Dedifferentiated amniotic fluid mesenchymal stem cell (primary cell): ENCODE measurements around the gene RETREG1.
"Not testable (repeated sequence)": the region's sequence is repeated elsewhere in the genome, so short reads cannot be mapped to it uniquely, and the experiment has no call there.

Experiments used
- DNase-seq: peaks from one replicate; pipeline ENCODE4 v3.0.0-alpha.2; 2016; ENCODE audit errors: extremely low spot score

Gene RETREG1

DNA sequence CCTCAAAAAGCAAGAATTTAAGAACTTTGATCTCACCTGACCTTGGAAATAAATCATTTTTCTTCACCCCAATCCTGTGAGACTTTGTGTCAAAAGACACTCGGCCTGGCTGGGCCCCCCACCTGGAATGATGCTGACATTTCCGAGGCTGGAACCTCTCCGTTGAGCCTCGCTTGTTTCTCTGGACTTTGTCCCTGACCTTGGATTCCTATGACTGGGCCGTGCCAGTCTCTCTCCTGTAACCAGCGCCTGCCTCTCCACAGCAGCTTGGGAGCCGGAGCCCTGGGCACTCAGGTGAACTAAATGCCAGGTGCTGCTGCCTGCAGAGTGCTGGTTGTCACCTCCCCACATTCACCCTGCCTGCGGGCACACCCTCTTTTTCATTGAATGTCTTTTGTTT lies 62.7 kb downstream of the RETREG1 start:
- no peak for DNase-seq

DNA sequence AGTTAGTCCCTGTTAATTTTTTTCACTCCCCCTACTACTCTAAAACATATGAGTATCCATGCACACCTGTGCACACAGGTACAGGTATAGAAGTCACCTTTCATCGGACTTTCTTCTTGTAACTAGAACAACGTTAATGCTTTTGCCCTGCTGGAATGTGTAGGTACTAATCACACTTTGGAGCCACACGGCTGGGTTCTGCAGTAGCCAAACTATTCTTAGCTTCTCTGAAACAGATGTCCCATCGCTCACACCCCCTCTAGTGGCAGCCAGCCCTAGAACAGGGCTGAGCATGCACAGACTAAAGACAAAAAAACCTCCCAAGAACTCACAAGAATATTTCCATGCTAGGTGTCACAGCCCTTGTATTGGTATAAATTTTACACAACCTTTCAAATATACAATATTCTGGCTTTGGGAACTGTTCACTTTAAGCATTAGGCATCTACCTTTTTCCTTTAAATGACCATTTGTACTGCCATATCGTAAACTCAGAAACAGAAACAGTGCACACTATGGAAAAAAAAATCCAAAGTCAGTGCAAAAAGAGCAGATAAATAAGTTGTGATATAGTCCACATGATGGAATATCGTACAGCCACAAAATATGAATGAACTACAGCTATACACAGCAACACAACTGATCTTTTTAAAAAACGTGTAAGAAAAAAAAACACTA lies 64.0 kb downstream of the RETREG1 start:
- peak; percentile 45 for DNase-seq

DNA sequence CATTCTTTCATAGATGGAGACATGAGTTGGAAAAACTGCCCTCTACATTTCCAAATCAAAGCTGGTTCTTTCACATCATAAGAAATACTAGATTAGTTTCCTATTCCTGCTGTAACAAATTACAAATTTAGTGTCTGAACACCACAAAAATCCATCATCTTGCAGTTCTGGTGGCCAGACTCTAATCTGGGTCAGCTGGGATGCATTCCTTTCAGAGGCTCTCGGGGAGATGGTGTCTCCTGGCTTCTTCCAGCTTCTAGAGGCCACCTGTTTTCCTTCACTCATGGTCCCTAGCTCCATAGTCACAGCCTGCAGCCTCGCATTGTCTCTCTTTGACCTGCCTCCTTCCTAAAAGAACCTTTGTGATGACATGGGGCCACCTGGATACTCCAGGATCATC lies 65.2 kb downstream of the RETREG1 start:
- no peak for DNase-seq

DNA sequence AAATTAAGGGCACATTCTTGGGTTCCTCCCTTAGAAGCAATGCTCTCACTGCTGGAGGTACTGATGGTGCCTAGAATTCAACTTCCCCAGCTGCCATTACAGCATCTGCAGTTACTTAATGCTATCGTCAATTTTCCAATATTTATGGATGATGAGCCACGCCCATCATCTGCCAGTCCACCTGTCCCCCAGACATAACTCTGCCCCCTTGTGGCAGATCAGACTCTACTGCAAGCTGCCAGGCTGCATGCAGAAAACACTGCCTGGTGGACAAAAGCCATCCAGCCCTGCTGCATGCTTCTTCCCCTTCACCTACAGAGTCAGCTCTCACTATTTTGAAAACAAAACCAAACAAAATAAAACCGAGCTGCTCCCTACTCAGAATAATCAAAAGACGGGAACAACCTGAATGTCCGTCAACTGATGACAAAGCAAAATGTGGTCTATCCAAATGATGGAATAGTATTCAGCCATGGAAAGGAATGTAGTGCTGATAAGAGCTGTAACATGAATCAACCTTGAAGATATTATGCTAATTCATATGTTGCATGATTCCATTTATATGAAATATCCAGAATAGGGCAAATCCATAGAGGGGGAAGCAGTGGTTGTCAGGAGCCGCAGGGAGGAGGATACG lies 66.4 kb downstream of the RETREG1 start:
- no peak for DNase-seq

DNA sequence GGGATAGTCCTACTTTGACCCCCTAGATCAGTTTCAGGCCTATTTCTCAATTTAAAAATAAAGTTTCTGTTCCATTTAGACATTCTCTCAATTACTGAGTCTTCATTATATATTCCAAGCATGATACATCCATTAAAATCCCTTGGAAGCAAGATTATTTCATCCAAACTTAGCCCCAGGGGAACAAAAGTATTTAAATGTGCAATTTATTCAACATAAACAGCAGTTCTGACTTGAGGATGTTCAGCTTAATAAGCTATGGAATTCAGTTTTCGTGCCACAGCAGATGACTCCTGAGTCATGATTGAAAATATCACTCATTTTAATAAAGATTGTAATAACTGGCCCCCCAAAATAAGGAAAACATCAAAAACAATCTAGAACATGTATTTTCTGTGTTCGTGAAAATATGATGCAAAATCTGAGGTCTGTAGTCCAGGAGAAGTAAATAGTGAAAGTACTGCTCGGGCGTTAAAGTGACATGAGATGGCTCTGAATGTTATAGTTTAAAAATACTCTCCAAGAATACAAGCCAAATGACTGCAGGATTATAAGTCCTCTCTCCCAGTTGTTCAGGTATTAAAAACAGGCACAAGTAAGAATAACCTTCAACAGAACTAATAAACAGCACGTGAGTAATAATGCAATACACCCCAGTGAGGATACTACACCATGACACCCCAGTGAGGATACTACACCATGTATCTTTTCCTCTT lies 67.1 kb downstream of the RETREG1 start:
- no peak for DNase-seq

DNA sequence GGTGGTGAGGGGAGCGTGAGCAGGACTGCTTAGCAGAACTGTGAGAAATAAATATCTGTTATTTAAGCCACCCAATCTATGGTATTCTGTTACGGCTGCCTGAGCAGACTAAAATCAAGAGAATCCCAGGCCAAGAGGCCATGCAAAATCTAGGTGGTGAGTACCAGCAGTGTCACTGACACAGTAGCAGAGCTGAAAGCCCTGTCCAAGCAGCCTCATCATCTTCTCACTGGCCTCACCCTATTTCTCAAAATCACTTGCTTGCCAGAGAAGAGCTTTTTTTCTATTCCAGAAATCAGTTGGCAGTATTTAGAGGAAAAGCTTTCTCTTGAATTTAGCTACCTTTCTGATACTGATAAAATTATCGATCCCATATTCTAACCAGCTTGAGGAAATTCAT lies 68.0 kb downstream of the RETREG1 start:
- no peak for DNase-seq

DNA sequence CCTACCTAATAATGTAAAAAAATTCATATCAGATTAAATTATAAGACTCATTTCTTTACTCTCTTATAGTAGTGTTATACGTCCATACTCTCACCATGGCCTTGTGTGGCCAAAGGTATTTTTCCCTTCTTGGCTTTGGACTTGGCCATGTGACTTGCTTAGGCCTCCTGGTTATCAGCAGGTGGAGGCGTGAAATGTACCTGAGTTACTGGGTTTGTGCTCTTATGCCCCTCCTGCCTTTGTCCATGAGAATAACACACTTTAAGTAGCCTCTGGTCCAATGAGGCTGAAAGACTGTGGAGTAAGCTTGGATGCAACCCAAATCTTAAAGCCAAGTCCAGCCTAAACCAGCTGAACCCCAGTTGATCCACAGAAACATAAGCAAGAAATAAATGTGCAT lies 68.7 kb downstream of the RETREG1 start:
- no peak for DNase-seq

DNA sequence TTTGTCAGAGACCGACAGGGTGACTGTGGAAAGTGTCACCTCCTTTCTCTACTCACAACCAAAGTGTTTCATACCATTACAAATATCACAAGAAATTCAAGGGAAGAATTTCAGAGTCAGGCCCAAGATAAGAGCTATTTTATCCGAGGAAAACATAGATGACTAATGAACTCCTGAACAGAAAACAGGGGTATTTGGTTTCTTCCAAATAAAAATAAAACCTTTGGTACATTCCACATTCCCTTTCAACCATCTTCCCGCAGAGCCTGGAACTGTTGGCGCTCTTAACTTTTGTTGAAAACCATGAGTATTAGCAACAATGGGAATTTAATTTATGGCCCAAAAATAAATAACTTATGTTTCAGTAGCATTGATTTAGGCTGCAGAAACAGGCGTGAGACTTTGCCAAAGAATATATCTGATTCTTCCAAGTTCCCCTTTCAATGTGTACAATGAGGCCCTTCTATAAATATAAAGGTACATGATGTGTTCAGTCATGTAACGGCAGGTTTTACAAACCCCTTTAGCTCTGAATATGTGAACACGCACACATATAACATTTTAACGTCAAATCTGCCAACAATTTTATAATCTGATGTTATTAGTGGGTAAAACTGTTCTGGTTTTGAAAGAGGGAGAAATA lies 69.5 kb downstream of the RETREG1 start:
- DNase-seq = no peak

DNA sequence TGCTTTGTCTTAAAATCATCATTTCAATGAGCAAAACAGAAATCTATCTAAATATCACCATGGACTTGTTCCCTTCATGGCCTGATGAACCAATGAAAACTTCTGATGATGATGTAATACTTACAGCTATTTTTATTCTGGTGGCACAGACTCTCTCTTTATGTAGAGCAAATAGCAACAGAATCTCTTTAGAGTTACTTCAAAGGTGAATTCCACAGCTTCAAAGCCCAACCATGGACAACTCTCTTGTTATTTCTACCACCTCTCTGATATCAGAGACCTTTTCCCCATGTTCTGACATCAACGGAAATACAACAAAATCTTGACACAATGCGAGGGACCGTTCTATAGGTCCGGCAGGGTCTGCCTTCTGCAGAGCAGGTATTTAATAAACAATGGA lies 70.1 kb downstream of the RETREG1 start:
- DNase-seq = no peak

DNA sequence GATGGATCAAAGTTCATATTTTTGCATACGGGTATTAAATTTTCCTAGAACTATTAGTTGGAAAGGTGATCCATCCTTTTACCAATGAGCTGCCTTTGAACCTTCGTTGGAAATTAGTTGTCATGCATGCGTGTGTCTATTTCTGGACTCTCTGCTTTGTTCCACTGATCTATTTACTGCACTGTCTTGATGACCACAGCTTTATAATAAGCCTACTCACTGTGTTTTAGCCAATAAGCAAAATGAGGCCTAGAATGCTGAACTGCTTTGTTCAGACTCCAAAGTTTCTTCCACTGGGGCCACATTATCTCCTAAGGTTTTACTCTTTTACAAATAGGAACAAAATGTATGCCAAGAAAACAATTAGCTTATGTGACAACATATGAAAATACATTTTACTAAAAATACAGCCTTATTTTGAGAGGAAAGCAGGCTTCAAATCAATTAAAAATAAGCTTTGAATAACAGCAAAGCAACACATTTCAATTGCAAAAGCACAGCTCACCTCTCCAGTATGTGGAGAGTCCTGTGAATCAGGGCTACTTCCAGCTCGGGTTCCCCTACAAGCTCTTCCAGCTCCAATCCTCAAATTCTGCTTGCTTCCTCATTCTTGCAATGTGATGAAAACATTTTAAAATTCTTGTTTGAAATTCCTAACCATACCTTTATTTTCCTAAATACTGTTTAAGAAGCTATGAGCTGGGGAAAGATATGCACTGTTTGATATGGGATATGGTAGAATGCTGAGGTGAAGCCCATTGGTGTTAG lies 72.0 kb downstream of the RETREG1 start:
- DNase-seq = no peak

DNA sequence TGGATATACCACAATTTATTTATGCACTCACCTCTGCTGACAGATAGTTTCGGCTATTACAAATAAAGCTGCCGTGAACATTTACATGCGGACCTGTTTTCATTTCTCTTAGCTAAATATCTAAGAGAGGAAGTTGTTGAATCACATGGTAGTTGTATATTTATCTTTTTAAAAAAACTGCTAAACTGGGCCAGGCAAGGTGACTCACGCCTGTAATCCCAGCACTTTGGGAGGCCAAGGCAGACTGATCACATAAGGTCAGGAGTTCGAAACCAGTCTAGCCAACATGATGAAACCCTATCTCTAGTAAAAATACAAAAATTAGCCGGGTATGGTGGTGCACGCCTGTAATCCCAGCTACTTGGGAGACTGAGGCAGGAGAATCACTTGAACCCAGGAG lies 73.6 kb downstream of the RETREG1 start:
- DNase-seq = not testable (repeated sequence)

DNA sequence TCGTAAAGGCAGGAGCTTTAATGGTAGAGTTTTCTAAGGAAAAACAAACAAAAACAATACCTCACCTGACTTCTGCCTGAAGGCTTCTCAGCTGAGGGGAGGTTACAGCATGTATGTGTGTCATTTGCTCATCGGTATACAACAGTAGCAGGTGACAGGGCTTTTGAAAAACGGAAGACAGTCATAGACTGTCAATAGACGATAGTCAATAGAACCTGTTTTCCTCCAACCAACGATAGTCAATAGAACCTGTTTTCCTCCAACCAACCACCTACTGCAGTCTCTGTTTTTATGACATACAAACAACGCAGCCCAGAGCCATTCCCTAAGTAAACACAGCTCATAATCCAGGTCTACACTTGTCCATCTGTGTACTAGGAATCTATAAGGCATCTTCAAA lies 74.6 kb downstream of the RETREG1 start:
- DNase-seq = no peak

DNA sequence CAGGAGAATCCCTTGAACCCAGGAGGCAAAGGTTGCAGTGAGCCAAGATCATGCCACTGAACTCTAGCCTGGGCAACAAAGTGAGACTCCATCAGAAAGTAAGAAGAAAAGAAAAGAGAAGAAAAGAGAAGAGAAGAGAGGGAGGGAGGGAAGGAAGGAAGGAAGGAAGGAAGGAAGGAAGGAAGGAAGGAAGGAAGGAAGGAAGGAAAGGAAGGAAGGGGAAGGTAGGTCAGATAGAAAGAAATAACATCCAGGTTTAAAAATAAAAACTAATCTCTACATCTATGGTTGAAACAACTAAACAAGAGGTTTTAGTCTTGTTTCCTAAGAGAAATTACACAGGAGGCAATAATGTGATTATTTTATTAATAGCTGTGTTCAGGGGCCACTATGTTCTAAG lies 75.2 kb downstream of the RETREG1 start:
- not testable (repeated sequence) for DNase-seq

DNA sequence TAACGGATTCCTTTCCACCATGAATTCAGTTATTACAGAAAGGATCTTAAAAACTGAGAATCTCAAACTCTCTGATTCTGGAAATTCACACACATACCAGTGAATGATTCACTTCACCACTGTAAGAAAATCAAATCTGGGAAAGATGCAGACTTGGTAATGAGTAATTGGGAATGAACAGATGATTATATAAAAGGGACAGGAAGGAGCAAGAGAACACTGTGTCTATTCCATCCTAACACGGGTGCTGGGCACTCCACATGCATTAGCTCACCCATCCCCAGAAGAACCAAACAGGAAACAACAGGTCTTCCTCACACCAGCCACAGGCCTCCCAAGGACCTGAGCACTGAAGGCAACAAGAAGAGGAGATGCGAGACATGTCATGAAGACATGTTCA lies 76.4 kb downstream of the RETREG1 start:
- DNase-seq = peak; percentile 24

DNA sequence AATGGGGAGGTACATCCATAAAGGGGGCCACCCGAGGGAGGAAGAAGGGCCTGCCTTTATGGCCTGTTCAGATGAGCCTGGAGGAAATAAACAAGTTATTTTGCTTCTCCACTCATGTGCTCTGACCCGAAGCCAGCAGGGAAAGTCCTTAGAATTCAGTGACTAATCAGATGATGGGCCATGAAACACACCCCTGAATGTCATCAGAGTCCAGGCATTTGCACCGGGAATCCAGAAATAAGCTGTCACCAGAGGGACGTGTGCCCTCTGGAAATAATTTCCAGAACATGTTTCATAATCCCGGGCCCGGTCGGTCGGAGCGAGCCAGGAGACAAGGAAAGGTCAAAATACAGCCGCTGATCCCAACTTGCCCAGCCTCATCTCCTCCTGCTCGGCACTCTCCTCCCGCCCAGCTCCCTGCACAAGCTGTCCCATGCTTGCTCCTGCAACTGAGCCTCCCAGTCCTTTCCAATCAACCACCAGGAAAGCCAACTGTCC lies 77.6 kb downstream of the RETREG1 start:
- DNase-seq = peak; percentile 78

DNA sequence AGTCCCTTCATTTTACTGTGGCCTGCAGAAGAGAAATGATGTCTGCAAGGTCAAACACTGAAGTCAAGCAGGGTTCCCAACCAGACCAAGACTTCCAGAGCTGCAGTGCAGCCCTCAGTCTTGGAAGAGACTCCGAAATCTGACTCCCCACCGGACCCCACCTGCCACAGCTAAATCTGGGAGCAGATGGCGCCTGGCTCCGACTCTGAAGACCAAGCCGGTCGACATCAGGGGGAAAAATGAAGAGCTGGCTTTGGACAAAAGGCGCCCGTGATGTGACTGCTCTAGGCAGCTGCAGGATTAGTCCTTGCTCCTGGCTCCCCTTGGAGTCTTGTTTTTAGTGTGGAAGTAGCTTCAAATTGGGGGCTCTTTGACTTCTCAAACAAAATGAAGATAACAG lies 78.8 kb downstream of the RETREG1 start:
- no peak for DNase-seq

DNA sequence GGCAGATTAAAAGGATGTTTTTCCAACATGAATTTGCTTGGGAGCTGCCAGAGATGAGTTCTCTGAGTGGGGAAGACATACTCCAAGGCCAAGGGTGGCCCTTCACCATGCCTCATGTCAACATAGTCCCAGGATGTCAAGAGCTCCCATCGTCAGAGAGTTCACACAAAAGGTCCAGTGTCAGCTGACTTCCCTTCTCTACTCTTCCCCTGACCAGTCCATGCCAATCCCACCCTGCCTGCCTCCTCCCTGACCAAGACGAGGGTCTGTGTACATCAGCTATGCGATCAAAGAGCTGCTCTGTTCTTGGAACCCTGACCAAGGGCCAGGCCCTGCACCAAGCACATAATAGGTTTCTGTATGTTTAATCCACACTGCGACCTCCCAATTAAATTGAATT lies 80.0 kb downstream of the RETREG1 start:
- DNase-seq = no peak

DNA sequence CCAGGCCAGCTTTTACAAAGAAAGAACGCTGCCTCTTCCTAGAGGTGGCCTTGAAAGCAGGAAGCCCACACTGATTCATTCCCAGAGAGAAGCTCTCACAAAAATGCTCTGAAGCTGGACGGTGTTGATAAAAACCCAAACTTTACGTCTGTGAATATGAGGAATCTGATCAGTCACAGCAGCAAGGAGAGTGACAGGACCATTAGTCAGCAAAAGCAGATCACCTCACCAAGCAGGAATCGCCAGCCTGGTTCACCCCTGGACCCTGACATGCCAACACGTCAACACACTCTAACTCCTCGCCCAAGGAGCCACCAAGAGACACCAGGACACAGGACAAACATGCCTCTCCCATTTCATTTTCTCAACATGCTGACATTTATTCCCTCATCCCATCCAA lies 80.6 kb downstream of the RETREG1 start:
- no peak for DNase-seq

DNA sequence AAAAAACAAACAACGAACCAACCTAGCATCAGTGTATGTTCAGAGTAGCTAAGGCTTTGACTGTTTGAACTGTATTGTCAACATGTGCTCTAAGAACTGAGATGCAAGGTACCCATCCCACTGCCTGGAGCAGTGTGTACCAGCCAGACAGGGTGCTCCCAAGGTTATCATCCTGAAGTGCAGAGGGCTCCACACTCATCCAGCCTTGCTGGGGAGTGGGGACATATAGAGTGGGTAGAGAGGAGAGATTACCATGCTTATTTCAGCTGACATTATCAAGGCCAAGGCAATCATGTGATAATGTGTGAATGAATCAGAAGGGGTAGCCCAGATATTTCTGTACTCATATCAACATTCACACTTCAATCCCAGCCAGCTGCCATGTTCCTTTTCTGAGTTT lies 82.5 kb downstream of the RETREG1 start:
- no peak for DNase-seq

DNA sequence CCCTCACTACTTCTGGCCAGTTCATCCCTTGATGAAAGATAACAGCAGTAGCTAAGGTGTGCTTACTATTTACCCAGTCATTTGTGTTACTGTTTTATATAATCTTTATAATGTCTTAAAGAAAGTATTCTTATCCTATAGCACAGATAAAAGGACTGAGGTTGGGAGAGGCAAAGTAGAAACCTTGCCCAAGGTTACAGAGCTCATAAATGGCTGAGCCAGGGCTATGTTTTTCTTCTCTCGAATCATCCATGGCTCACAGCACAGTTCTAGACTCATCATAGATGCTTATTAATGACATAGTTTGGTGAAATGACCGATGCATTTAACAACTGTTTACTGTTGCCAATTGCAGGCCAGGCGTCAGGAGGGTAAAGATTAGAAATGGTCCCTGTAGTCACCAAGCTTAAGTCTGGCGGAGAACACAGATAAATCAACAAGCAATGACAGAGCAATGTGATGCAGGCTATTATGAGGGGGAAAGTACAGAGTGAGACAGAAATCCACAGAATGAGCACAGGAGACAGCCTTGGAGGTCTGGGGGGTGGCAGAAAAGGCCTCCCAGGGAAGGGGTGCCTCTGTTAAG lies 85.6 kb downstream of the RETREG1 start:
- no peak for DNase-seq

DNA sequence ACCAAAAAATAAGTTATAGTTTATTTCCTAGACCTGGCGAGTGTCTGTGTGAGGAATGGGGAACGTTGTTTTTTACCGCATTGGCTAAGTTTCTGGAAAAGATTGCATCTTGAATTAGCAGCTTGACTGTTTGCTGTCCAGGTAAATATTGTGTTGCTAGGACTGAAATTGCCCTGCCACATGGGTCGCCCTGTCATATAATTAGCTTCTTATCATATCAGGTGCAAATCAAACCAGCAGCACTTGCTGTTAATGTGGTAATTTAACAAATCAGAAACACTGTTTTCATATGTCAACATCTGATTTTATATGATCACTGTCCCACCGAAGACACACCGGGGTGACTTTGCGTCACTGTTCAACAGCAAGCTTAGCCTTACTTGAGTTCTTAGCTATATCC lies 87.5 kb downstream of the RETREG1 start:
- no peak for DNase-seq
